Right hindlimb (tissue), 1 donor: ENCODE measurements around the gene NIM1K.
"Not testable (repeated sequence)": the region's sequence is repeated elsewhere in the genome, so short reads cannot be mapped to it uniquely, and the experiment has no call there.

Experiments used
- DNase-seq: peaks from one replicate; pipeline ENCODE4 v3.0.0-alpha.2; 2018

Gene NIM1K

DNA sequence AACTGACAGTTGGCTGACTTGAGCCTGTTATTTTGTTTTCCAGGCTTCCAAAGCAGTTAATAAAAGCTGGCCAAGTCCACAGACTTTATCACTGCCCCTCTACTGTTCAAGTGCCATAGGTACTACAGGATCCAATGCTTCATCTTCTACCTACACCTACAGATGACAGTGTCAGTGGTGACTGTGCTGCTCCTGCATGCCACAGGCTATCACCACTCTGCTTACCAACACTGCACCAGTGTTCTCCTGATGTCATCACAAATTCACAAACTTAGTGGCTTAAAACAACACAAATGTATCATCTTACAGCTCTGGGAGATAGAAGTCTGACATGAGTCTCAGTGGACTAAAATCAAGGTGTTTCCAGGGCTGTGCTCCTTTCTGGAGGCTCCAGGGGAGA lies 94.6 kb downstream of the NIM1K start:
- no peak for DNase-seq

- DNase-seq = no peak
Measured at GRCh38 chr5:43287493-43287892, 95.5 kb downstream of the NIM1K start.

GRCh38 chr5:43288269-43288831 lies 96.3 kb downstream of the NIM1K start:
- no peak for DNase-seq

- DNase-seq = no peak
Measured at GRCh38 chr5:43290726-43291125, 98.7 kb downstream of the NIM1K start.

DNA sequence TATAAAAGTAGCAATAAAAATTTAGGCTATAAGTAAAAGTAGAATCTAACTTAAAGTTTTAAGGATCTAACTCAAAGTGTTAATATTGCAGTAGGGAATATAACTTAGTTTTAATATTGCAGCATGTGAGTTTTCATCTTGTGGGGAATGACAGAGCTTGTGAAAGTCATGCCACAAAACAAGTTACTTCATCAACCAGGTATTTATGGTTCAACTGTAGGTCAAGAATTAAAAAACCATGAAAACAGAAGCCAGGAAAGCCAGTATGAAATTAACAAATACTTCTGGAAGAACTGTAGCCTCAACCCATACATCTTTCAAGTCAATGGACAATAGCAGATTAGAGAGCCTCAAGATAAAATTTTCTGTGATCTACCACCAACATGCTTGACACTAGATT lies 102.2 kb downstream of the NIM1K start:
- DNase-seq = no peak

DNA sequence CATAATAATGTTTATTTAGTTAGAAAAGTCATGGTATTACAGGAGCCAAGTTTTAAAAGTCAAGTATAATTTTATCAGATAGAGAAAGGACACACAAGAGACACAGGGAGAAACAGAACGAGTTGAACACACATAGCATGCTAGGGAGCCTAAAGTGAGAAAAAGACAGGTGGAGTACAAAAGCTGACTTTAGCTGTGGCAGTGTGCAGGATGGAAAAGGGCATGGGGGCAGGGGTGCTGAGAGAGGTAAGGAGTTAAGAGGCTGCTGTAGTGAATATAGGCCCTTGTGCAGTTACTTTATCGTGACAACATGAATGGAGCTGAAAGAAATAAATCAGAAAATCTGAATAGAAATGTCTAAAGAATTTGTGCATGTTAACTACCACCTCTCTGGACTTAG lies 103.2 kb downstream of the NIM1K start:
- no peak for DNase-seq

DNA sequence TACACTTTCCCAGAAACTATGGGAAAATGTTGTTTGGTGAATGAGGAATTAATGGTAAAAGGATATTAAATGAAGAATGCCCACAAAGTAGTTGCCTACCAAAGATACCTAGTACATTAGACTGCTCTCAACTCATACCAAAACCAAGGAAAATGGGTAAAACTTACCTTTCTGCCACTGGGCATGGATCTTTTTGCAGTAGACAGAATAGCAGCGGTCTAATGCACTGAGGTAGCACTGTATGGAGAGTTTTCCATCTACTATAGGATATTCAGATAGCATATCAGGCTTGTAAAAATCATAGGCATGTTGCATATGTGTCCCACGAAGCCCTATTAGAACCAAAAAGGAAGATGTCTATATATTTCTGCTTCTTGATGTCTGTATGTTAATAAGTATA lies 104.8 kb downstream of the NIM1K start:
- no peak for DNase-seq

- no peak for DNase-seq
Measured at GRCh38 chr5:43298443-43298842, 106.4 kb downstream of the NIM1K start.

GRCh38 chr5:43300112-43300511 lies 108.1 kb downstream of the NIM1K start:
- DNase-seq = no peak

DNA sequence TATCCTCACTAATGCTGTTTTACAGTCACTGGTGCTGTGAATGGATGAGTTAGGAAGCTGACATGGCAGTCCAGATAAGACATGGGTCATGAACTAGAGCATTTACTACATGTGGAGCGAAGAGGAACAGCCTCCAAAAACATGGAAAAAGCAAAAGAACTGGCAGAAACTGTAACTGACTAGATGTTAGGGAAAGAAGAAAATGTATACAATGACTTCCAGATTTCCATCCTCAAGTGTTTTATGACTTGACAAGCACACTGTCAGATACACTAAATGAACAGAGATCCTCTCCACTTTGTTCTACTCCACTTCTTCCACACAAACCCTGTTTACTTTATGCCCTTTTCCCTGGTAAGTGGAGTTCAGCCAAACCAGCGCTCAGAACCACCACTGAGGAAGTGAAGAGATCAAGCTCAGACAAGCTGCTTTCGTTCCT lies 109.6 kb downstream of the NIM1K start:
- DNase-seq = no peak

DNA sequence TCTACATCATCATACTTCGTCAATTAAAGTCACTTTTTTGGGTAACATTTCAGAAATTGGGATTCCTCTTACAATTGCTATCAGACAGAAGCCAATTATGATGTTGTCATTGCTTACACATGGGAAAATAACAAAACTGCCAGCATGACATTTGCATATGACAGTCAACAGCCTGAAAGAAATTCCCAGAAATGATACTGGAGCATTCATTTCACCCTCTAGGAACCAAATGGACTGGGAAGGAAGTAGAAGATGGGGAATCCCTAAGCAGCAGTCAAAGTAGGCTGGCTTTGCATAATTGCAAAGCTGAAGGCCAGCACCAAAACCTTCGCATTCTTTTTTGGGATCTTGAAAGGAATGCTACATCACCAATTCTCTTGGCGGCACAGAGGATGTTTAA lies 110.5 kb downstream of the NIM1K start:
- DNase-seq = no peak

DNA sequence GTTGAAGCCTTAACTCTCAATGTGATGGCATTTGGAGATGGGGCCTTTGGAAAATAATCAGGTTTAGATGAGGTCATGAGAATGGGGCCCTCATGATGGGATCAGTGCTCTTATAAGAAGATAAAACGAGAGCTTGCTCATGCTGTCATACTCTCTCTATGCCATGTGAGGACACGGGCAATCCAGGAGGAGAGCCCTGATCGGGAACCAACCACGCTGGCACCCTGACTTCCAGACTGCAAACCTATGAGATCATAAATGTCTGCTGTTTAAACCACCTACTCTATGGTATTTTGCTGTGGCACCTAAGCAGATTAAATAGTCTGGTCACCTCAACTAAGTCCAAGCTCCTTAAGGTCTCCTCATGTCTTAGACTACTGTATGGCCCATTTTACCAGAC lies 111.2 kb downstream of the NIM1K start:
- no peak for DNase-seq

GRCh38 chr5:43304525-43304924 lies 112.5 kb downstream of the NIM1K start:
- DNase-seq = no peak

DNA sequence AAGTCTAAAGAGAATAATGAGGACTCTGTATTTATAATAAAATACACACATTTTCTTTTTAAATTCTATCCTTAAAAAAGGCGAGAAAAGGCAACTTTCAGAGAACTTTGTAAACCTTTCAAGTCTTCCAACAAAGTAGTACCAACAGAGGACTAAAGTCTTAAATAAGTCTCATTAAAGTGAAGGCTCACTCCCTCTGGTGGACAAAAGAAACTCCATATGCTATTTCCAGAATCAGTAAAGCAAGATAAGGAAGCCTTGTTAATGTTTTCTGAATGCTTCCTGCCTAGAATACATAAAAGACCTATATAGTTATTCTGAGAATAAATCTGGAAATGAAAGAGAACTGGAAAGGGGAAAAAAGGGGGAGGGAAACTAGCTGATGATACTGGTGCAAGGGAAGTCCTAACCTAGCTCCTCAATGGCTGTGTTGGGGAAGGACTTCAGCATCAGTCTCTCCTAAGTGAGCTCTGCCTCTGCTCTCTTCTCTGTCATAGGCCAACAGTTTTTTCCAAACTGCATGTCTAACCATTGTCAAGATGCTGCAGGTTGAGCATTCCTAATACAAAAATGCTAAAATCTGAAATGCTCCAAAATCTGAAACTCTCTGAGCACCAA lies 114.0 kb downstream of the NIM1K start:
- DNase-seq = no peak

GRCh38 chr5:43306954-43307353 lies 114.9 kb downstream of the NIM1K start:
- not testable (repeated sequence) for DNase-seq

GRCh38 chr5:43309122-43309521 lies 117.1 kb downstream of the NIM1K start:
- DNase-seq = no peak

DNA sequence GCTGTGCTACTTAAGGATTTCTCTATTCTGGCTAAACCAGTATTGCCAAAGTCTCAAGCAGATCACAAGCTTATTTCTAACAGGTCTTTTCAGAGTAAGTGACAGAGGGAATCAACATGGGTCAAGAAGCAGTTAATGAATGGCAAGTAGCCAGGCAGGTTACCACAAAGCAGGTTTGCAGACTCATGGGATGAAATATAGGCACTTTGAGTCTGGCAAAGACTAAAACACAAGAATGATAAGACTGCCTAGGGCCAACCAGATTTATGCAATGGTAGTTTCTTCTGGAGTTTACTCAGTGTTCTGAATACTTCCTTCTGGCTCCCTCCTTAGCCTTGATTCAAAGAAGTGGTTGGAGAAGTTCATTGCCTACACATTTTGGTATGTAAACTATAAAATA lies 117.6 kb downstream of the NIM1K start:
- no peak for DNase-seq

DNA sequence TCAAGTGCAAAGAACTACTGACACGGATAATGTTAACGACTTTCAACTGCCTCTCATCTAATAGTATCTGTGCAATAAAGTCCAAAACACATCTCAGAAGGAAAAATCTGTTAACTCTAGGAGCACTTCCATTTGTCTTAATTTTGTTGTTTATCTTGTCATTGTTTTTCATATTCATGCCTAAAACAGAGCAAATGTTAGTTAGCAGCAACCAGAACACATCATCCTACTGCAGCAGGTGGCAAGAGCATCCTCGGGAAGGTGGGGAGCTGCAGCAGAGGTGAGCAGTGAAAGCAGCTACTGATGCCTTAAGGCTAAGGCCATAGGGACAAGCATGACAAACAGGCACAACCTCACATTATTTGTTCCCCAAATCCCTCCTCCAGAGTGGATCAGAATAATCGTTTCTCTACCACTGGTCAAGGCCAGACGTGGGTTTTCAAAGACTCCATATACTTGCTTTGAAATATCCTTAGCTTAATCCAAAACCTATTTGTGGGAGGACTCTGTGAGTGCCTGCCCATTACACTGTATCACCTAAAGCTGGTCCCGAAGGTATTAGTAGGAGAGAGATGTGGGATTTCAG lies 120.1 kb downstream of the NIM1K start:
- no peak for DNase-seq

- DNase-seq = no peak
Measured at GRCh38 chr5:43312699-43313034, 120.6 kb downstream of the NIM1K start.

- DNase-seq = peak; percentile 100
Measured at GRCh38 chr5:43313035-43313853, 121.2 kb downstream of the NIM1K start, which contains the start of gene HMGCS1. TSS of gene HMGCS1 (minus strand) at chr5:43313412. CDS start at chr5:43298965, 14,447 bp downstream.

DNA sequence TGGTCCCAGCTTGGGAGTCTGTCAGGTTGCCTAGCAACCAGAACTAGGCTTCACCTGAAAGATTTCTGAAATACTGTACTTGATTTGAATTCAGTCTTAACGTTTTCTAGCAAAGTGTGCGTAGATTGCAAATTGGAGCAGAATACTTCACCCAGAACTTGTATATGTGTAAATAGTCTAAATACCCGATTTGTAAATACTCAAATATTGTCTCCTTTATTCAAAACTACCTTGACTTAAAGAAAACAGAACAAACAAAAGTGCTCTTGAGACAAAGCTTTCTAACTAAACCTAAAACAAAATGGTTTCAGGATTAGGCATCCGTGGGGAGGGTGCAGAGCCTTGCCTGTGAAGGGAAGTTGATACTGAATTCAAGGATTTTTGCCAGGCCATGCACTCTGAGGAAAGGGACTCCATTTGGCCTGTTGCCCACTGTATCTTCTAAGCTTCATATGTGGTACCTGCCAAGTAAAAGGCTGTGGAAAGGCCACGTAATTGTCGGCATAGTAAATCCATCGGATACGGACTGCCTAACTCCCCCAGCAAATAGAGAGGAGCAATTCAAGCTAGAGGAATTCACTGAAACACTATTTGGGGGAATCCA lies 121.9 kb downstream of the NIM1K start:
- peak; percentile 35 for DNase-seq

GRCh38 chr5:43314724-43315123 lies 122.7 kb downstream of the NIM1K start:
- DNase-seq = no peak

- DNase-seq = no peak
Measured at GRCh38 chr5:43315263-43315662, 123.2 kb downstream of the NIM1K start.
